Activated T-helper 1 cell treated with Interleukin-2 at 50 U/mL for 16 hours (primary cell): ENCODE results near the gene RNU1-3.
"Not testable (repeated sequence)": the region's sequence is repeated elsewhere in the genome, so short reads cannot be mapped to it uniquely, and the experiment has no call there.

Experiments used
- DNase-seq: peaks from one replicate; pipeline ENCODE4 v3.0.0-alpha.2; 2020; ENCODE audit warnings: low read depth

RNU1-3 gene

DNA sequence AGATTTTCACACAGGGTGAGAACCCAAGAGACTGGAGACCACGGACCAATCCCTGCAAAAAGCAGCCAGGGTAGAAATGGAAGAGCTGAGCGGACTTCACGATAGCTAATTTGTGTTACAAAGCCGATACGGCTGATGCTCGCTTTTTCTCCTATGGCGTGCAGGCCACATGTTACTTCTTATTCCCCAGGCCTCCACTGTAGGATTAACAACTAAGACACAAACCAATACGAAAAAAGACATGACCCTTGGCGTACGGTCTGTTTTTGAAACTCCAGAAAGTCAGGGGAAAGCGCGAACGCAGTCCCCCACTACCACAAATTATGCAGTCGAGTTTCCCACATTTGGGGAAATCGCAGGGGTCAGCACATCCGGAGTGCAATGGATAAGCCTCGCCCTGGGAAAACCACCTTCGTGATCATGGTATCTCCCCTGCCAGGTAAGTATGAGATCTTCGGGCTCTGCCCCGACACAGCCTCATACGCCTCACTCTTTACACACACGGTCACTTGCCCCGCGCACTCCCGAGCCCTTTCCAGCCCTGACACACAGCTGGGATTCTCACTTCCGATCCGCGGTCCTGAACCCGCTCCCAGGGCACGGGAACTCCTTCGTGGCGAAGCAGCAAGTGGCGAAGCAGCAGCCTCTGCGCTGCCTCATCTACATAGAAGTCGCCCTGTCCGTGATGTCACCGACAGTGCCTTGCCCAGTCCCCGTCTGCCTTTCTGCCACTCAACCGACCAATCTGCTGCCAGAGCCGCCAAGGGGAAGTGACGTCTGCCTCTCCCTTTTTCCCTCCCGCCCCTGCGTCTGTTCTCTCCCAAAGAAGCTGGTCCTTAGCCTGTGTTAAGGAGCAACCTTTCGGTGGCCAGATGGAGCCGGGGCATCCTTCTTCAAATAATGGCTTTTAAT is at the start of gene RNU1-3:
TSS of gene RNU1-3 (minus strand) at position 447 of the 912 bp plus-strand sequence.
- not testable (repeated sequence) for DNase-seq

DNA sequence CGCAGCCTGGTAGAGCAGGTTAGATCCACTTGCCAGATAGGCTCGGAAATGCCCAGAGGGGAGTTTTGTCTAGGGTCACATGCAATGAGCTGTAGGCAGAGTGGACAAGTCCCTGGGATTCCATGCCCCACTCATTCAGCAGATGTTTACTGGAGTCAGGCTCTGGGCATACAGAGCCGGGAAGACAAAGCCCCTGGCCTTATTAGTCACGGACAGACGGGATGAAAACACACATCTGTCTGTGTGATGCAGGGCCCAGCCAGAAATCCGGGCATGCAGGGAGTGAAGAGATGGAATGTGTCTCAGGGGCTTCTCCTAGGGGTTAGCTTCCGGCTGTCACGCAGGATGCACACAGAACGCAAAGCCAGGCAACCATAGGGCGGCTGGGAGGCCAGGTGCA is 46.7 kb upstream of the RNU1-3 start:
- DNase-seq = not testable (repeated sequence)

GRCh38 chr1:16712984-16713383 is 46.2 kb upstream of the RNU1-3 start:
- DNase-seq = not testable (repeated sequence)

DNA sequence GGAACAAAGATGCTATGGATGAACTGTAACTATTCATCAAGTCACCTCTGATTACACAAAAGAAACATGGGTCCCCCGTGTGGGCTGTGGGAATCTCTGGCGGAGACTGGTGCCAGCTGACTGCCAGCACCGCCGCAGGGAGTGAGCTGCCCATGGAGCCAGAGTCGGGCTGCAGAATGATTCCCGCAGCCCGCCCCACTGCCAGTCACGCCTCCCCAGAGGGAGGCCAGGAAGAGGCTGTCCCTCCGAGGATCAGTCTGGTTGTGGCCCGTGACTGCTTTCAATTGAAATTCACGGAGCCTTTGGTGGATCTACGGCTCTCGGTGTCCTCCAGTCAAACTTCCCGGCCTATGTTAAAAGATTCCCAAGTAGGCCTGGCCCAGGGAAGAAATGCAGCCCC is 45.8 kb upstream of the RNU1-3 start:
- not testable (repeated sequence) for DNase-seq

- not testable (repeated sequence) for DNase-seq
Observed at GRCh38 chr1:16712131-16712530, 45.4 kb upstream of the RNU1-3 start.

DNA sequence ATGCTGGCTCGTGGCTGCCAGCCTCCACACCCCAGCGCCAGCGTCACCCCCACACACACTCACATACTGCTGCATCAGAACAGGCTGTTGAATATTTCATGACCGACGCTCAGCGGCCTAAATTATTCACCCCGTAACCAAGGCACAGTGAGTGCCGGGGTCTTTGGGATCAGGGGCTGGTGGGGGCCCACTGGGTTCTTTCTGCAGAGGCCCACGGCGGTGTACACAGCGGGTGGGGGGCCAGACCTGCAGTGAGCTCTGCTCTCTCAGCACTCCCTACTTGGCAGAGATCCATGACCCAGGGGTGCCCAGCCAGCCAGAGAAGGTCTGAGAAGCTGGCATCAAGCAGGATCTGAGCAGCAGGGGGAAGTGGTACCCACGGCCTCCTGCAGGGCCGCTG is 43.9 kb upstream of the RNU1-3 start:
- not testable (repeated sequence) for DNase-seq

DNA sequence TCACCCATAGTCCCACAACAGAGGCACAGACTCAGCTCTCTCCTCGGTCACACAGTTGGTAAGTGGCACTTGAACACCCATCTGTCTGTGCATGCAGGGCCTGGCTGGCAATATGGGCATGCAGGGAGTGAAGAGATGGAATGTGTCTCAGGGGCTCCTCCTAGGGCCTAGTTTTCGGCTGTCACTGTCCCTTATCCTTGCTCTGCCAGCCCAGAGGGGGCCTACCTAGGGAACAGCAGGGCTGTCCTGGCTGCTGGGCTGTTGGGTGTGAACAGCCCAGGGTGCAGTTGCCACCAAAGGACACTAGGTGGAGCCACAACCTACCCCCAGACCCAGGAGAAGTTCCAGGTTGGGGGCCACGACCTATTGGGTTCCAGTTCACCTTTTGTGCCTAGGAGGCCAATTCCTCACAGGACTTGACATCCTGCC is 42.9 kb upstream of the RNU1-3 start:
- peak; percentile 29 for DNase-seq

DNA sequence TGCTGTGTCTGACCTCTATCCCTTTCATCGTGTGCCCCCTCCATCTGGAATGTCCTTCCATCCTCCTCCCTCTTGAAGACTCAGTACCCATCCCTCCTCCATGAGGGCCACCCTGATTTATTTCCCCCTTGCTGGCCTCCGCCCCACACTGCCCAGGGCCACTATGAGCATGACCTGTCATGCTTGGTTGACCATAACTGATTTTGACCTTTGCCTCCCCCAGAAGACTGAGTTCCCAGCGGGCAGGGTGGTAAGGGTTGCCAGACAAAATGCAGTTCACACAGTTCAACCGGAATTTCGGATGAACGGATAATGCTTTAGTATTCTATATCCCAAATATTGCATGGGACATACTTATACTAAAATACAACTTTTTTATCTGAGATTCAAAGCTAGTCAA is 42.0 kb upstream of the RNU1-3 start:
- DNase-seq = not testable (repeated sequence)

GRCh38 chr1:16707130-16708093 is 40.7 kb upstream of the RNU1-3 start:
- DNase-seq = not testable (repeated sequence)

DNA sequence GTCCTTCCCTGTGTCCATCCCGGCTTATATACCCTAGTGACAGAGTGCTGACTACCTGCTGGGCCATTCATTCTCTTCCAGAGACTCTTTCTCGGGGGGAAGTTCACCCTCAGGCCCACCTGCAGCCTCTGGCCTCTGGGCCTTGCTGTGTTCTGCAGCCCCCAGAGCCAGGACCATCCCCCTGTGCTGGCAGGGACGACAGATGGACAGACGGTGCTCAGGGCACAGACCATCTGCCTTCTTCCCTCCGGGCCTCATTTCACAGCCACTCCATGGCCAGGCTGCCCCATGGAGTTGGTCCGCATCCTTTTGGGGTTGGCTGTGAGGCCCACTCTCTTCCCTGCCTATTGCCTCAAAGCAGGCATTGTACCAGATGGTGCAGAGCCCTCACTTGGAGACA is 39.6 kb upstream of the RNU1-3 start:
- DNase-seq = not testable (repeated sequence)

DNA sequence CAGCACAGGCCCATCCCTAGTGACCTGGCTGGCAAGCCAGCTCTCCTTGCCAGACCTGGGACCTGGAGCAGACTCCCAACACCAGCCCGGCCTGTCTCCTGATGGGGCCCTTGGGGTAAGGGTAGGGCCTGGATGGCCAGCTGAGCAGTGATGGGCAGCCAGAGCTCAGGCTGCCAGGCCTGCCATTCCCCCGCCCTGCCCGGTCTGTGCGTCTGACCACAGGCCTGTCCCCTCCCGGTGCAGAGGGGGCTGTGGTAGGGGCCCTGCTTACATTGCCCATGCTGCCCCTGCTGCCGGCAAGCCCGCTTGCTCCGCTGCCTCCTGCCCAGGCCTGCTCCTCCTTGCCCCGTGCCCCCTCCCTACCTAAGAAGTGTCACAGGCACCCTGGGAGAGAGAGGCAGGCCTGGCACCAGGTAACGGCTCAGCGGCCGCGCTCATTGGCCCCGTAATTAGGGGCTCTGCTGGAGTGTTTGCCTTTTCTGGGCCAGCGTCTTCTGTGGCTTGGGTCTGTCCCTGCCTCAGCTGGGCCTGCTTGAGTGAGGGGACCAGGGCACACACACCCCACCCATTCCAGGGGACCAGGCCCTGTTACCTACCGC is 37.9 kb upstream of the RNU1-3 start:
- not testable (repeated sequence) for DNase-seq

DNA sequence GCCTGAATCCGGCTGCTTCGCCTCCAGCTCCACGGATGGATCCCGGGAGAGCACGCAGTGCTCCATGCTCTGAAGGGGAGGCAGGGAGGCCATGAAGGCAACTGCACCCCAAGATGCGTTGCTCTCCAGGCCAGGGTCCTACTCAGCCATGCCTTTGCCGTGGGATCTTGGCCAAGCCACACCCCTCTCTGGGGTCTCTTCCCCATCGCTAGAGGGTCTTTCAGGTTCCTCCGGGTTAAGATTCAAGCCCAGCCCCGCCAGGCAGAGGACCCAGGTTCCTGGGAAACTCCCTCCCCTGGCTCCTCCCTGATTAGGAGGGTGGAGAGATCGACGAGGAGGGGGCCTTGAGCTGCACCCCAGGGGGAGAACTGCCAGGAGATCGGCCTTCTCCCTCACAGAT is 37.3 kb upstream of the RNU1-3 start:
- not testable (repeated sequence) for DNase-seq

GRCh38 chr1:16703602-16704001 is 36.9 kb upstream of the RNU1-3 start:
- DNase-seq = not testable (repeated sequence)

DNA sequence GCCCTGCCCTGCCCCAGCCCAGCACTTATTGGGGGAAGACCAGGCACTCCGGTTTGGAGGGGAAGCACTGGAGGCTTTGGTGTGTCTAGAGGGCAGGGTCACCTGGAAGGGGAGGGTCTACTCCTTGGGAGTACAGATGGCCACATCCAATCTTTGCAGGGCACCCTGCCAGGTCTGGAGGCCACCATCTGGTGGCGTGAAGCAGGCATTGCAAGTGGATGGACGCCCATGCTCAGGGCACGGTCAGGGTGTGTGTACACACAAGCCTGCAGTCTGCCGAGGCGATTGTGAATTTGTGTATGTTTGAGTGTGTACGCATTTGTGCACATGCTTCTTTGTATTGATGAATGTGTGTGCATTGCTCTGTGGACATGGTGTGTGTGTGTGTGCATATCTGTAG is 36.4 kb upstream of the RNU1-3 start:
- not testable (repeated sequence) for DNase-seq

DNA sequence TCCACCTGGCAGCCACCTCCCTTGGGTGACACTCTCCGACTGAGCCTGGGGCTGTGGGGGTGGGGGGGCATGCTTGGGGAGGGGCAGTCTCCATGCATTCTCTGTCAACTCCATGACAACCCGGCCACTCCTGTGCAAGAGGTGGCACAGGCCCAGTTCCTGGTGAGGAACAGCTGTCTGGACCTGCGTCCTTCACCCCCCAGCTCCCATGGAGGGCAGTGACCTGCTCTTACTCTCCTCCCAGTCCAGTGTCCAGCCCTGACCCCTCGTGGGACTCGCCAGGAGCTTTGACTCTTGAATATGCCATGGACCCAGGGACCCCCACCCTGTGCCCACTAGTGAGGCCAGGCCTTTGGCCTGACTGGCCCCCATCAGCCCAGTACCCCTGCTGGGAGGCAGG is 35.5 kb upstream of the RNU1-3 start:
- DNase-seq = not testable (repeated sequence)

DNA sequence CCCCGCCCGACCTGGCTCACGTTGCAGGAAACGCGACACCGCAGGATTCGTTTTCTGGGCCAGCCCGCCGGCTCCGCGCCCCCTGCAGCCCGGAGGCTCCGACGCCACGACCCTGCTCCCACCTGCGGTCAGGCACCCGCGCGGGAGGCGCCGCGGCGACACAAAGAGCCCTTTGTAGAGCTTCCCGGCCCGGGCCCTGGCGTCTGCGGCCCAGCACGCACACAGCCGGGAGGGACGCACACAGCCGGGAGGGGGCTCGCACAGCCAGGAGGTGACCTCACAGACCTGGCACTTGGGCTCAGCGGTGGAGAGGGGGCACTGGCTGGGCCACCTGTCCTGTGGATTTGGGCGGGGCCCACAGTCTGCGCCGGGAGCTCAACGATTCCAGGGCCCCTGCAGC is 34.4 kb upstream of the RNU1-3 start:
- DNase-seq = not testable (repeated sequence)

- DNase-seq = not testable (repeated sequence)
Observed at GRCh38 chr1:16700138-16700895, 33.6 kb upstream of the RNU1-3 start.

DNA sequence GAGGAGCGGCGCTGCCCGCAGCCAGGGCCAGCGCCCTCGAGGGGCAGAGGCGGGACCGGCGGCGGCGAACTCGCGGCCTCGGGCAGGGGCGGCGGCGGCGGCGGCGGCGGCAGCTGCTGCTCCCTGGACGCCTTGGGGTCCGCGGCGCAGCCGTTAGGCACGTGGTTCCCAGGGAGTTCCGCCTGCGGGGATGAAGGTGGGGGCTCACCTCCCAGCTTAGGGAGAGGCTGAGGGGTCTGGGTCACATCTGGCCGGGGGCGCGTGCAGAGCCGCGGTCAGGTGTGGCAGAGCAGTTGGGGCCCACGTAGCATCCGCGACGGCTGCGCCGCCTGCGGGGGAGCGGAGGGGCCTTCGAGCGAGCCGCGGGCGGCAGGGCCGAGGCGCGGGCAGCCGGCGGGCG is 32.7 kb upstream of the RNU1-3 start:
- DNase-seq = not testable (repeated sequence)

- DNase-seq = not testable (repeated sequence)
Observed at GRCh38 chr1:16697152-16697551, 30.4 kb upstream of the RNU1-3 start.

GRCh38 chr1:16696507-16697150 is 29.9 kb upstream of the RNU1-3 start:
- DNase-seq = not testable (repeated sequence)

GRCh38 chr1:16694308-16694702 is 27.6 kb upstream of the RNU1-3 start:
- not testable (repeated sequence) for DNase-seq
